Bronchial epithelial cell (primary cell): ENCODE results near the gene HMX1. TPM values are rescaled to one million over a fixed set of nuclear protein-coding genes. Genes with fewer than 3 reads are reported as not detected.

Experiments used
- DNase-seq: peaks from one replicate; pipeline ENCODE4 v3.0.0-alpha.2; 2010; ENCODE audit warnings: low read depth
- FAIRE-seq: peaks from 2 replicates; lab custom pipeline; 2011; peaks lifted over from hg19 to GRCh38; lab: Jason Lieb, UNC
- H3K27me3 ChIP-seq: 2 replicates; pipeline ENCODE4 v1.5.1; 2011; ENCODE audit warnings: low read length; ENCODE audit not compliant: control insufficient read depth, insufficient read depth
- H3K36me3 ChIP-seq: 2 replicates; pipeline ENCODE4 v1.5.1; 2011; ENCODE audit warnings: low read length; ENCODE audit not compliant: control insufficient read depth, insufficient read depth
- H3K4me3 ChIP-seq: 2 replicates; pipeline ENCODE4 v1.5.1; 2011; ENCODE audit warnings: mild to moderate bottlenecking, low read depth, low read length, control low read depth
- total RNA-seq: library from RNA; depleted of rRNA; stranded (reverse); fragments of >200 nt; gene quantifications from 2 replicates; pipeline ENCODE4 v1.2.1, GENCODE V29; 2014
- TF ChIP-seq, protein P1 (sequence below): IDR thresholded peaks from 2 replicates; pipeline ENCODE4 v1.5.1; 2011; ENCODE audit warnings: mild to moderate bottlenecking, moderate library complexity, low read length, control low read depth, inconsistent platforms; ENCODE audit not compliant: insufficient read depth, severe bottlenecking

The HMX1 gene
- not detected in 2 replicates for total RNA-seq

DNA sequence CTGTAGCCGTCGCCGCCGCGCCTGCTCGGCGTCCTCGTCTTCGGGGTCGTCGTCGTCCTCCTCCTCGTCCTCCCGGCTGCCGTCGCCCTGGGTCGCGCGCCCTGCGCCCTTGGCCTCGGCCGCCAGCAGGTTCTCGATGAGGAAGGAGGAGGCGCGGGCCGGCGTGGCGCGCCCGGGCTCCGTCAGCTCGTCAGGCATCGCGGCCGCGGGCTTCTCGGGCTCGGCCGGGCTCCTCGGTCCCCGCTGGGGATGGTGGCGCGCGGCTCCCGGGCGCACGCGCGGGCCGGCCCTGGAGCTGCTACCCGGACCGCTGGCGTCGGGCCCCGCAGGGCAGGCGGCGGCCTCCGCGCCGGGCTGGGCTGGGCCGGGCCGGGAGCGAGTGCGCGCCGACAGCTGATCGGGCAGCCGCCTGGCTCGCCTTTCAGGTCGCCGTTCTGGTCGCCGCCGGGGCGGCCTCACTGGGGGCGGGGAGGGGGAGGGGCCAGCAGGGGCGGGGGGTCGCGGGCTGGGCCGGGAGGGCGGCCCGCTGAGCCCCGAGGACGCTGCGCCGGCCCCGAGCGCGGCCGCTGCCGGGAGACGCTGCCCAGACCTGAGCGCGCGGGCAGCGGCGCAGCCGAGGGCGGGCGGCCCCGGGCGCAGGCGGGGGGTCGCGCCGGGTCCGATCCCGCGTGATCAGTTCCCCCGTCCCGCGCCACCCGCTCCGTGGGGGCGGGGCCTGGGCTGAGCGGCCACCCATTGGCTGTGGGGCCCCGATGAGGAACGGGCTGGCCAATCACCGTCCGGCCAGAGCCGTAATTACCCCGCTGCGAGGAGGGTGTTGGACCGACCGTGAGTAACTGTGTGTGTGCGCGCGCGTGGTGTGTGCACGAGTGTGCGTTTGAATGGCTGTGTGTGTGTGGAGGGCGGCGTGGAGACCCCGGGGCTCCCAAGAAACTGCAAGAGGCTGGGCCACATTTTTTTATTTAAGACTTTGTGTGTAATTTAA lies at the start of gene HMX1:
Gene HMX1, minus strand, starts transcription at position 423 of the 985 bp plus-strand sequence. Its CDS starts 225 bp downstream, at position 198.
- Histone ChIP-seq H3K27me3 (peaks cover 63% of the 10 kb centered on the region), H3K4me3 (no peak within 1 kb of the TSS), H3K36me3 (no peaks in the 10 kb centered on the region)
- FAIRE-seq (no peak), DNase-seq (no peak)
- TF ChIP-seq, protein P1, sequence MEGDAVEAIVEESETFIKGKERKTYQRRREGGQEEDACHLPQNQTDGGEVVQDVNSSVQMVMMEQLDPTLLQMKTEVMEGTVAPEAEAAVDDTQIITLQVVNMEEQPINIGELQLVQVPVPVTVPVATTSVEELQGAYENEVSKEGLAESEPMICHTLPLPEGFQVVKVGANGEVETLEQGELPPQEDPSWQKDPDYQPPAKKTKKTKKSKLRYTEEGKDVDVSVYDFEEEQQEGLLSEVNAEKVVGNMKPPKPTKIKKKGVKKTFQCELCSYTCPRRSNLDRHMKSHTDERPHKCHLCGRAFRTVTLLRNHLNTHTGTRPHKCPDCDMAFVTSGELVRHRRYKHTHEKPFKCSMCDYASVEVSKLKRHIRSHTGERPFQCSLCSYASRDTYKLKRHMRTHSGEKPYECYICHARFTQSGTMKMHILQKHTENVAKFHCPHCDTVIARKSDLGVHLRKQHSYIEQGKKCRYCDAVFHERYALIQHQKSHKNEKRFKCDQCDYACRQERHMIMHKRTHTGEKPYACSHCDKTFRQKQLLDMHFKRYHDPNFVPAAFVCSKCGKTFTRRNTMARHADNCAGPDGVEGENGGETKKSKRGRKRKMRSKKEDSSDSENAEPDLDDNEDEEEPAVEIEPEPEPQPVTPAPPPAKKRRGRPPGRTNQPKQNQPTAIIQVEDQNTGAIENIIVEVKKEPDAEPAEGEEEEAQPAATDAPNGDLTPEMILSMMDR, result no peak

DNA sequence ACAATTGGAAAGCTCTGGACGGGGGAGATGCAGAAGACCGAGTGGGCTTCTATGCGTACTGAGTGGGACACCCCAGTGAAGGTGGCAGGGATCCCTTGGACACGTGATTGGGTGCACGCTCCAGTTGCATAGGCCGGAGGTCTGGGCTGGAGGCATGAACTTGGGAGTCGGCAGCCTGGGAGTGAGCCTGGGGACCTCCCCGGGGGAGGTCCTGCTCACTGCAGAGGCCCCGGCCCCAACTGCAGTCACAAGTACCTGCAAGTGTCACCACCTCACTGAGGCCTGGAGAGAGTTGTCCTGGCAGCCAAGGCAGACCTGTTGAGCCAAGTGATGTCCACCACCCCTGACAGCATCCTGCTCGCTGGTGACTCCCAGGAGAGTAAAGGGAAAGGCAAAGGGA lies 49.3 kb upstream of the HMX1 start:
- H3K27me3 ChIP-seq, result no peaks in the 10 kb centered on the region
- no peaks in the 10 kb centered on the region for H3K36me3 ChIP-seq
- DNase-seq, result no peak
- TF ChIP-seq, protein P1, result no peak
- H3K4me3 ChIP-seq, result no peak overlapping the region
- no peak for FAIRE-seq

DNA sequence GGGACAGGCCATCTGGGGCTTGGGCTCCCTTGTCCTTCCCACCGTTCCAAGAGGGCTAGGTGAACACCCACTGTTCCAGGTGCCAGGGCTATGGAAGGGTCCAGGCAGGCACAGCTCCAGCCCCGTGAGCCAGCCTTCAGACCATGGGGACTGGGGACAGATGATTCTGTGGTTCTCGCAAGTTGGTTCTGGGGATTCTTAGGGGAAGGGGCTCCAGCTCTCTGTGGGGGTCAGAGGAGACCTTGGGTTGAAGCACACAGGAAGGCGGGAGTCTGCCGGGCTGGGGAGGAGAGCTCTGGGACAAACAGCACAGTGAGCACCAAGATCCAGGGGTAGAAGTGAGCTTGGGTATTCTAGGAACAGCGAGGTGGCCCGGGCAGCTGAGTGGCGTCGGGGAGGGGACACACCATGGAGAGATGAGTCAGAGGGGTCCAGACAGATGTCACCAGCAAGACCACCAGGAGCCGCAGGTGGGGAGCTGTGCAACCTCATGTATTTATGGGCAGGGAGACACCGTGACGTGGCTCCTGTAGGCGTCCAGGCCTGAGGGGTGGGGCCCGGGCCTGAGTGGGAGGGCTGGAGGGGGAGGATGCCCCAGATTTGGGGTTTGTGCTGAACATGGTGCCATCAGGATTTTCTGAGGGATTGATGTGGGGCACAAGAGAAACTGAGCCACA lies 48.8 kb upstream of the HMX1 start:
- TF ChIP-seq, protein P1, result no peak
- FAIRE-seq (no peak), DNase-seq (no peak)
- Histone ChIP-seq H3K27me3 (no peaks in the 10 kb centered on the region), H3K4me3 (no peak overlapping the region), H3K36me3 (no peaks in the 10 kb centered on the region)

DNA sequence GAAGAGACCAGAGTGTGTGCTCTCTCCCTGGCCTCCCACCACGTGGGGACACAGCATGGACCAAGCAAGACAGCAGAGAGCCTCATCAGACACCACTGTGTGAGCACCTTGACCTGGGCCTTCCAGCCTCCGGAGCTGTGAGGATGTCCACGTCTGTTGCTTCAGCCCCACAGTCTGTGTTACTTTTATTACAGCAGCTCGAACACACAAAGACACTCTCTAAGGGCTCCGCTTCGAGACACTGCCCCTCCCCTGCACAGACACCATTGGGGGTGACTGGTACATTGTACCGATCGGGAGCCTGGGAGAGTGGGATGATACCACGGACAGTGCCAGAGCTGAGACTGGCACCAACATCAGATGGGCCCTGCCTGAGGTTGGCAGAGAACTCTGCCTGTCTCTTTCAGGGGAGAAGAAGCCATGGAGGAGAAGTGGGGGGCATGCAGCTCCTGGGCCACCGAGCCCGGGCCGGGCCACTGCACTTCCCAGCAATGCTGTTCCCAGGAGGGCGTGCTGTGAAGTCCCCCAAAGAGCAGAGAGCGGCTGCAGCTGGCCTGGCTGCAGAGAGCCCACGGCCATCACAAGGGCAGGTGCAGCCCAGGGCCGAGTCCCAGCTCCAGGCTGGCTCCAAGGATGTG lies 48.1 kb upstream of the HMX1 start:
- FAIRE-seq (no peak), DNase-seq (no peak)
- Histone ChIP-seq H3K4me3 (no peak overlapping the region), H3K36me3 (no peaks in the 10 kb centered on the region), H3K27me3 (no peaks in the 10 kb centered on the region)
- TF ChIP-seq, protein P1, result no peak

DNA sequence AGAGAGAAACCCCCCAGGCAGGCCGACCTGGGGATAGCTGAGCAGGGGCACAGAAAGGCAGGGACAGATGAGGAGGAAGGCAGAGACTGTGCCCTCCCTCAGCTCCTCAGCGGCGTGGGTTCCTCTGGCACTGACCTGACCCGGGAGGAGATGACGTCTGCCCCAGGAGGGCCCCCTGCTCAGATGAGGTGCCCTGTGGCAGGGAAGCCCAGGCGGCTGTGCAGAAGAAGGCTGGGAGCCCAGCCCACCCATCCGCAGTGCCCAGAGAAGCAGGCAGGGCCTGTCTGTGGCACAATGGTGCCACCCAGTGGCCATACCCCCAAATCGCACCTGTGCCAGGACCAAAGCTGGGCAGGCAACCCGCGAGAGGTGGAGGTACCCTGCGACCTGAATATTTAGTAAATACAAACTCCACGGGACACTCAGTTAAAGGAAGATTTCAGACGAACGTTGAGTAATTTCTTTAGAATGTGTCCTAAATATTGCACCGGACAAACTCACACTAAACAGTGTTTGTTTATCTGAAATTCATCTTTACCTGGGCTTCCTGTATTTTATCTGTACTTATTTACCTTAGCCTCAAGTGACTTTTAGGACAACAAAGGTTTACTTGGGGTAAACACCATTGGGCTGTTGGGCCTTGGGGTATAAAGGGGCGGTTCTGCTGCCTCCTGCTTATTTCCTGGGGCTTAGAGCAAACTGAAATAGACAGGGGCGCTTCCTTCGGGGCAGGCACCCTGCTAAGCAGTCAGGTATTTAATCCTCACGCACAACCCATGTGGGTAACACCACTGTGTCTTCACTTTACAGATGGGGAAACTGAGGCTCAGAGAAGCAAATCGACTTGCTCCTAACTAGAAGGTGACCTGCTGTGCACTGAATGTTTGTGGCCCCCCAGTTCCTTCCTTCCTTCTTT lies 46.5 kb upstream of the HMX1 start:
- no peaks in the 10 kb centered on the region for H3K36me3 ChIP-seq
- FAIRE-seq, result no peak
- no peak overlapping the region for H3K4me3 ChIP-seq
- TF ChIP-seq, protein P1, result peak; percentile 91
- H3K27me3 ChIP-seq, result no peaks in the 10 kb centered on the region
- DNase-seq, result peak; percentile 28
